NCI-H82 (cell line): ENCODE measurements around the gene VANGL2.
"Not testable (repeated sequence)": the region's sequence is repeated elsewhere in the genome, so short reads cannot be mapped to it uniquely, and the experiment has no call there.

ENCODE experiments used
- DNase-seq: peaks from one replicate; lab custom pipeline; 2025; lab: John Stamatoyannopoulos, UW

VANGL2 gene

DNA sequence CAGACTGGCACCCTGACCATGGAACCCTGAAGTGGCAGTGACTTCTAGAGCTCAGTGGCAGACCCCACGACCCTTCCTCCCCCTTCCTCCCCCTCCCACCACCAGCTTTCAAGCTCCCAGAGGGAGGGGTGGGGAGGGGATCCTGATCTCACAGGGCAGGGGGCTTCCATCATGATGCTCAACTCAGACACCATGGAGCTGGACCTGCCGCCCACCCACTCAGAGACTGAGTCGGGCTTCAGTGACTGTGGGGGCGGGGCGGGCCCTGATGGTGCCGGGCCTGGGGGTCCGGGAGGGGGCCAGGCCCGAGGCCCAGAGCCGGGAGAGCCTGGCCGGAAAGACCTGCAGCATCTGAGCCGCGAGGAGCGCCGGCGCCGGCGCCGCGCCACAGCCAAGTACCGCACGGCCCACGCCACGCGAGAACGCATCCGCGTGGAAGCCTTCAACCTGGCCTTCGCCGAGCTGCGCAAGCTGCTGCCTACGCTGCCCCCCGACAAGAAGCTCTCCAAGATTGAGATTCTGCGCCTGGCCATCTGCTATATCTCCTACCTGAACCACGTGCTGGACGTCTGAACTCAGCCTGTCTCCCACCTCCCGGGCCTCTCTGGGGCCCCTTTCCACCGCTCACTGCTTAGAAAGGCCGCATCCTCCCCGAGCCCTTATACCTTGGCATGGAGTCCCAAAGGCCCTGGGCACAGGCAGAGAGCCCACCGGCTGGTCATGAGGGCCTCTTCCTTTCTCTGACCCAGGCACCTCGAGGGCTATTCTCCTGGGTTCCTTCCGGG, 29.6 kb upstream of the VANGL2 start:
- DNase-seq, result peak; percentile 82

DNA sequence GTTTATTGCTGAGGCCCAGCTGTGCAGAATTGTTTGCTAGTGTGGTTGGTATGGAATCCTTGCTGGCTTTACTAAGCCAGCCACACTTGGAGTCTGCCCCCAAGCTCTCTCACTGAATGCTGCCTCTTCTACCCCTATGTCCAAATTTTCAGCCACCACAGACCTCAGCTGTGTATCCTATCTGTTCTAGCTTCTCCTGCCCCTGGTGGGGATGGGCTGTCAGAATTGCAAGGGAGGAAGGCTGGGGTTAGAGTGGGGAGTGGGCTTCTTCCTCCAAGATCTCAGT, 29.1 kb upstream of the VANGL2 start:
- peak; percentile 71 for DNase-seq

DNA sequence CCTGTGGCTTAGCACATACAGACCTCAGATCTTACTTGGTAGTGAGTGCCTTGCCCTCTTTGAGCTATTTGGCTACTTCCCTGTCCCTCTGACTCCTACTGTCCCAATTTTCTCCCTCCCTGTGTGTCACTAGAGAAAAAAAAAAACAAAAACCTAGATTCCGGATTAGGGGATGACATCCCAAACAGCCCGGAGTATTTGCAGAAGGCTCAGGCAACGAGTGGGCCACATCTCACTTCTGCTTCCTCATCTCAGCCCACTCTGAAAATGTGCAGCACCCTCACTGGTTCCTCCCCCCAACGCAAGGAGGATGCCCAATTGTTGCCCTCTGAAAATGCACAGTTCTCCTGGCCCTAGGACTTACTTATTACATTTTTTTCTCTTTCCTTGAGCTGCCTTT, 28.6 kb upstream of the VANGL2 start:
- peak; percentile 40 for DNase-seq

DNA sequence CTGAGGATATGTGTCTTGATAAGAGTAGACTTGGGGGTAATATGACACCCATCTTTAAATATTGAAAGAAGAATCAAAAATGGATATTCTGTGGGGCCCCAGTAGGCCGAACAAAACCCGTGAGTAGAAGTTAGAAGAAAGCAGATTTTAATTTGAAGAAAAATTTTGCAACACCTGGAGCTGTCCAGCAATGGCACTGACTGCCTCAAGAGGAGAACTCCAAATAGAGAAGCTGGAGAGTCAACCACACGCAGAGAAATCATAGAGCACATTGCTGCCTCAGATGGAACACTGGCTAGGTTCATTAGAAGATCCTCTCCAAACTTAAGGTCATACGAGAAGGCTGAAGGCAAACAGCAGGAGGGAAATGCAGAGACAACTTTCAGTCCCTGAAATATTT, 26.7 kb upstream of the VANGL2 start:
- DNase-seq, result peak; percentile 41

DNA sequence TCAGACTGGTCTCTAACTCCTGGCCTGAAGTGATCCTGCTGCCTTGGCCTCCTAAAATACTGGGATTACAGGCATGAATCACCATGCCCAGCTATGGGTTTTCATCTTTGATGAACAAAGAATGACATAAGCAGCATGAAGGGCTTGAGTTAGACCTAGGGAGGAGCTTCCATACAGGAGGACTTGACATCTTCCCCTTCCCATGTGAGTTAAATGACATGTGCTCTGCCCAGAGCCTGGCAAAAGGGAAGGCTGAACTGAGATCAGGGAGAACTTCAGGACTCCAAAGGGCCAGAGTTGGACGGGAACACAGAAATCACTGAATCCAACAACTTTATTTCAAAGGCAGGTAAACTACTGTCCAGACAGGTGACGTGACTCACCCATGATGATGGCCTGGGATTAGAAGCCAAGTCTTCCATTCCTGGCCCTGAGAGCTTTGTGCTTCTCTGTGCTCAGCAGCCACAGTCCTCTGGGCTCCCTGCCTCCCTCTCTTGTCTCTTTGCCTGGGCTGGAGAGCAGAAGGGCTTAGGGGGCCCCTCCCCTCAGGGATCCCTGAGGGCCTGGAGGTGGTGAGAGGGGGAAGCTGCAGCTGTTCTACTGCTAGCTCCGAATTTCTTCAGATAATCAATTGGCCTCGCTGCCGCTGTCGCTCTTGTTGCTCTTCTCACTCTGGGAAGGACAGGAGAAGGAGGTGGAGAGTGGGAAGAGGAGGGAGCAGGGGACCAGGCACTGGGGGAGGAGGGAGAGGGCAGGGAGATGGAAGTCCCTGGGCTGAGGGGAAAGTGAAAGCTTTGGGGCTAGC, 25.9 kb upstream of the VANGL2 start:
- DNase-seq, result peak; percentile 98

DNA sequence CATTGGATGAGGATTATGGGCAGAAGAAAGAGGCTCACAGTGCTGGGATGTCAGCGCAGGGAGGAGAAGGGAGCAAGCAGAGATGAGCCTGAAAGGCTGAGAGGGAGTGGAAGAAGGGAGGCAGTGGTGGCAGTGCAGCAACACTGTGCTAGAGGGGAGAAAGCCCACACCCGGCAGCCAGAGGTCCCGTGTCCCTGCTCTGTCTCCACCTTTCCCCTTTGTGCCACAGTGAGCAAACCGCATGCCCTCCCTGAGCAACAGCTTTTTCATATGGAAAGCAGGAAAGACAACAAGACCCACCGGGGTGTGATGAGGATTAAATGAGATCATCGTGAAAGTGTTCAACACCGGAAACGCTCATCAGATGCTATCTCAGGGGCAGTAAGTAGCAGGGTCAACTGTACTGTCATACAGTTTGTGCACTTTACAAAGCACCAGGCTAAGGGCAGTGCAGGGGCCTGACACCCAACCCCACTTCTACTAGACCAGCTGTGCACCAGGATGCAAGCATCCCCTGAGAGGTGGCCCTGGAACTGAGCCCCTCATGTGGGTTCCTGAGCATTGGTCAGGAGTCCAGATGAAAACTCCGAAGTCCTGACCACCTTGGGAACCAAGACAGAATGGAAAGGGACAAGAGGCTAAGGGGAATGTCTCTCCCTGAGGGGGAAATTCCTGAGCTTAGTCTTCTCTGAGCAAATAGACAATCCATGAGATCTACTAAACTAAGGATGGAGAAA, 24.4 kb upstream of the VANGL2 start:
- peak; percentile 73 for DNase-seq

DNA sequence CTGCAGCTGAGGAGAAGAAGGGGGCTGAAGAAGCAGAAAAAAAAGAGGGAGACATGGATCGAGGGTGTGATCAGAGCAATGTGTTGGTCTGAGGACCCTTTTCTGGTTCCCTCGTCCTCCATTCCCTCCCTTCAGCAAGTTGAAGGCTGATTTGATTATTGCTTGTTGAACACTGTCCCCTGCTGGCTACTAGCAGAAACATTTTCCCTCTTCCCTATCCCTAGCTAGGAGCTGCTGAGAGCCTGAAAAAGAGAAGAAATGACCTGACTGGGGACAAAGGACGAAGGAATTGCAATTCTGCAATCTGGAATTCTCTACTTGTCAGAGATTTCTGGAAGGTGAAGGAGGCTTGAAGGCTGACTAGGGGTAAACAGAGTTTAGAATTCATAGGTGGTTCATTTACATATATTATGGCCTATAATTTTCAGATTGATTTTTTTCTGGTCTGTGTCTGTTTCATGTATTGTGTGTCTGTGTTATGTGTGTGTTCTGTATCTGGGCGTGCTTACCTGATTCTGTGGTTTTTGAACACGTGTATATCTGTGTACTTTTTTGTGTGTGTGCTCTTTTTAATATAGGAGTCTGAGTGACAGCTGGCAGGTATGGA, 23.7 kb upstream of the VANGL2 start:
- DNase-seq, result peak; percentile 95

DNA sequence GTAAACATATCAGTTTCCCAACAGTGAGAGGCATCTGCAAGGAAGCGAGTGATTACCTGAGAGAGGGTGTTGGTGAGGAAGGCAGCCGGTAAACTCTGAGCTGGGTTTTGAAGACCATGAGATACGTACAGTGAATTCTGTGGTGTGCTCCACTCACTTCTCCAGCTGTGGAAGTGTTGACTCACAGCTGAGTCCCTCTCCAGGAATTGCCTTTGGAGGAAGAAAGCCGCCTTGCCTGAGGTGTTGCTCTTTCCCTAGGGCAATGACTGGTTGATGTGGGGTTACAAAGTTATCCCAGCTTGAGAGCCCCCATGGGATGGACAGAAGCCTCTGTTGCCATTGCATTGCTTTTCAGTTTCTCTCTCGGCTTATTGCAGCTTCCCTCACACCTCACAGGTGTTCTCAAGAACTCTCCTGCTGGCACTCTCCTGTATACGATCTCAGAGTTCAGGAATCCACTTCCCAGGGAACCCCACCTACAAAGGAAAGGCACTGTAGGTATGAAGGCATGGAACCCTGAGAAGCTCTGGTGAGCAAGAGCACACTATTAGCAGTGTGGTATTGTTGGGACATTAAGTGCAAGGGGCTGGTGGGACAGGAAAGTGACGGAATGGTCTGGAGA, 22.7 kb upstream of the VANGL2 start:
- no peak for DNase-seq

DNA sequence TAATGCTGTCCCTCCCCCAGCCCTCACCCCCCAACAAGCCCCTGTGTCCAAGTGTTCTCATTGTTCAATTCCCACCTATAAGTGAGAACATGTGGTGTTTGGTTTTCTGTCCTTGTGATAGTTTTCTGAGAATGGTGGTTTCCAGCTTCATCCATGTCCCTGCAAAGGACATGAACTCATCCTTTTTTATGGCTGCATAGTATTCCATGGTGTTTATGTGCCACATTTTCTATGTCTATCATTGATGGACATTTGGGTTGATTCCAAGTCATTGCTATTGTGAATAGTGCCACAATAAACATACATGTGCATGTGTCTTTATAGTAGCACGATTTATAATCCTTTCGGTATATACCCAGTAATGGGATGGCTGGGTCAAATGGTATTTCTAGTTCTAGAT, 15.6 kb upstream of the VANGL2 start:
- not testable (repeated sequence) for DNase-seq

DNA sequence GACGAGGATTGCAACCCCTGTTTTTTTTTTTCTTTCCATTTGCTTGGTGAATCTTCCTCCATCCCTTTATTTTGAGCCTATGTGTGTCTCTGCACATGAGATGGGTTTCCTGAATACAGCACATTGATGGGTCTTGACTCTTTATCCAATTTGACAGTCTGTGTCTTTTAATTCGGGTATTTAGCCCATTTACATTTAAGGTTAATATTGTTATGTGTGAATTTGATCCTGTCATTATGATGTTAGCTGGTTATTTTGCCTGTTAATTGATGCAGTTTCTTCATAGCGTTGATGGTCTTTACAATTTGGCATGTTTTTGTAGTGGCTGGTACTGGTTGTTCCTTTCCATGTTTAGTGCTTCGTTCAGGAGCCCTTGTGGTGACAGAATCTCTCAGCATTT, 12.0 kb upstream of the VANGL2 start:
- not testable (repeated sequence) for DNase-seq

DNA sequence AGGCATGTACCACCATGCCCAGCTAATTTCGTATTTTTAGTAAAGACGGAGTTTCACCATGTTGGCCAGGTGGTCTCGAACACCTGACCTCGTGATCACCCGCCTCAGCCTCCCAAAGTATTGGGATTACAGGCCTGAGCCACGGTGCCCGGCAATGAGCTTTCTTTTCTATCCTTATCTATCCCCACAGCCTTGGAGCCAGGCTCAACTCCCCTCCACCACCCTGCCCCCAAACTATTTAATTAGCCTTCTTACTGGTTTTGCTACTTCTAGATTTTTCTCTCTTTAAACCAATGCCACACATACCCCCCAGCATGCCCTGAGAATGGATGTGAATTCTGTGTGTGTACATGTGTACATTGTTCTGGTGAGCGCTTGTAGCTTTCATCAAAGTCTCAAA, 5.7 kb upstream of the VANGL2 start:
- DNase-seq, result no peak

DNA sequence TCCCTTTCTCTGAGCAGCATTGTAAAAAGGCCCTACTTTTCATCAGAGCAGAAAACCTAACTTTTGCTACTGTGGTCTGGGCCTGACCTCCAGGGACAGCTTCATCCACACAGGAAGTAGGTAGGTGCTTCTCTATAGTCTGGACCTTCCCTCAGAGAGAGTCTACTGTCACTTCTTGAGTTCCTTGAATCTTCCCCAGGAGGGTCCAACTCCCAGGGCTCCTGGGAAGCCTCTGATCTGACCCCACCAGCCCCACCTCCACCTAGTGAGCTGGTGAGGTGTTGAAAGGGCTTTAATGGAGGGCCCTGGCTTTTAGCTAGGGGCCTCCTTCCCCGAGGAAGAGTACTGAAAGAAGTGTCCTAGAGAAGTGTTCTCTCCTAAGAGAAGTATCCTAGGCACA, 2.7 kb upstream of the VANGL2 start:
- no peak for DNase-seq

DNA sequence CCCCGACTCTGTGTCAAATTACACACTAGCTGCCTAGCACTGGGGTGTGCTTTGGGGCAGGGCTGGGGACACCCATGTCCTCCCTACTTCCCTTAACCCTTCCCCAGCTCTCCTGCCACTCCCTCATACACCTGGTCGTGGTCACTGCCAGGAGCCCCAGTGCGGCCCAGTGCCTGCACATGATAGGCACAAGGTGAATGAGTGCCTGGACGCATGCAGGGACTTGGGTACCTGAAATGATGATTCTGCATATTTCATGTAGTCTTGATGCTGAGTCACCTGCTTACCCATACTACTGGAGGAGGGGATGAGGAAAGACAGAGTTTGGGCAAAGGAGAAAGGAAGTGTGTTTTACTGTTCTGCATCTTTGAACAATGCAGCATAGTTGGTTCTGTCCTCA, 1.5 kb upstream of the VANGL2 start:
- no peak for DNase-seq

DNA sequence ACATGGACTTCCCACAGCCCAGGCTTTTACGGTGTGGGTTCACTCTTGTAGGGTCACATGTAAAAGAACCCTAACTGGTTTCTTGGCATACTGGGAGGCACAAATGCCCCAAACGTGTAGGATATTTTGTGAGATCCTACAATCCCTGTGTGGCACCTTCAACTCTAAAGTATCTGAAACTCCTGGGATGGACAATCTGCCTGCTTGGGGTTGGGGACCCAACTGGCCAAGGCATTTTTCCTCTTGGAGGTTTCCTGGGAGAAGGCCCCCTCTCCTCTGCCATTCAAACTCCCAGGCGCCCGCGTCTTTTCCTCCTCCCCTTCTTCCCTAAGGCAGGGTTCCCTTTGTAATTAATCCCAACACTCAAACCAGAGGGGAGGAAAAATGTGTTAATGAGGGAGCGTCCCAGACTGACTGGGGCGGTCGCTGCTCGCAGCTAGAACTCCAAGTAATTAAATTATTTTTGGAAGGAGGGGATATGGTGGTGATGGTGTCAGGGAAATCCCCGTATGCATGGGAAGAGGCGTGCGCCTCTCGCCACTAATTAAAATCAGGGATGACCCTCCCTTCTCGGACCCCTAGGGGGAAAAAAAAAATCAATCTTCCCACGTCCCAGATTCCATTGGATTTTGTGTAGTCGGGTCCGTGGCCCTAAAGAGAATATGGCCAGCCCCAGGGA, 681 bp upstream of the VANGL2 start:
- DNase-seq, result peak; percentile 75

DNA sequence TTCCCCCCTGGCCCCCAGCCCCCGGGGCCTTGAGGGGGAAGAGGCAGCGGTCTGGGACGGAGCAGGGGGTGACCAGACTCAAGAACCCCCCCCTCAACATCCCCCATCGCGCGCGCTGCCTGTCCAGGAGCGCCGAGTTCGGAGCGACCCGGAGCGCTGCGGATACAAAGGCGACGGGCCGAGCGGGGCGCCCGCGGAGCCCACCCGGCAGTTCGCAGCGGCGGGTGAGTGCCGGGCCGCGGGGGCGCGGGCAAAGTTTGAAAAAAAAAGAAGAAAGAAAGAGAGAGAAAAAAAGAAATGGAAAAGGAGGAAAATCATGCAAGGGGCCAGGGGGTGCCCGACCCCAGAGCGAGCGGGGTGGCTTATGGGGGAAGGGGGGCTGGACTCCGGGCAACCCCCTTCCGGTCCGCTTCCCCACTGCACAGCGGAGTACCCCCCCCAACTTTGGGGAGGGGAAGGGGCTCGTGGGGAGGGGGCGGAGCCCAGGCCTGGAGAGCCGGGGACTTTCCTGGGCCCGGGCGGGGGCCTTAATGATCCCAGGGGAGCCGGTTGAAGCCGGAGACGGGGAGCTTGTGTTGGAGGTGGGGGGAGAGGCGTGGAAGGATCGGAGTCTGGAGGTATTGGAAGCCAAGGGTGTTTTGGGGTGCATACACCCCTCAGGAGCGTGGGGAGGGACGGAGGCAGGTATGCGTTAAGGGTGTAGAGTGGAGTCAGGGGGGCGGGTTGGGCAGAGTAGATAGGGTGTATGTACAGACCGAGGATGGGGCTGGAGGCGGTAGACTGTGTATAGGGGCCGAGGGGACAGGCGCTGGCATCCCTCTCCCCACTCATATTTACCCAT, 502 bp downstream of the VANGL2 start:
- DNase-seq, result peak; percentile 82

DNA sequence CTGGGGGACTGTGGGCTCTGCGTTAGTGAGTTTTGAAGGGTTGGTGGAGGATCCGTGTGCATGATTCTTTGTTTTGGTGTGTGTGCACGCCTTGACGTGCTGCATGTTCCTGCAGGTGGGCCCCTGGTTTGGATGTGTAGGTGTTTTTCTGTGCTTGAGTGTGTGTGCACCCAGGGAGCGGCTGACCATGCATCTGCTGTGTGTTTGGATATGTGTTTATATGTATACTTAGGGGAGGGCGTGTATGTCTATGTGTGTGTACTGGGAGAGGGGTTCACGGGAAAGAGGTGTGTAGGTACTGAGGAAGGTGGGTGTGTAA, 1.1 kb downstream of the VANGL2 start:
- DNase-seq, result peak; percentile 62

DNA sequence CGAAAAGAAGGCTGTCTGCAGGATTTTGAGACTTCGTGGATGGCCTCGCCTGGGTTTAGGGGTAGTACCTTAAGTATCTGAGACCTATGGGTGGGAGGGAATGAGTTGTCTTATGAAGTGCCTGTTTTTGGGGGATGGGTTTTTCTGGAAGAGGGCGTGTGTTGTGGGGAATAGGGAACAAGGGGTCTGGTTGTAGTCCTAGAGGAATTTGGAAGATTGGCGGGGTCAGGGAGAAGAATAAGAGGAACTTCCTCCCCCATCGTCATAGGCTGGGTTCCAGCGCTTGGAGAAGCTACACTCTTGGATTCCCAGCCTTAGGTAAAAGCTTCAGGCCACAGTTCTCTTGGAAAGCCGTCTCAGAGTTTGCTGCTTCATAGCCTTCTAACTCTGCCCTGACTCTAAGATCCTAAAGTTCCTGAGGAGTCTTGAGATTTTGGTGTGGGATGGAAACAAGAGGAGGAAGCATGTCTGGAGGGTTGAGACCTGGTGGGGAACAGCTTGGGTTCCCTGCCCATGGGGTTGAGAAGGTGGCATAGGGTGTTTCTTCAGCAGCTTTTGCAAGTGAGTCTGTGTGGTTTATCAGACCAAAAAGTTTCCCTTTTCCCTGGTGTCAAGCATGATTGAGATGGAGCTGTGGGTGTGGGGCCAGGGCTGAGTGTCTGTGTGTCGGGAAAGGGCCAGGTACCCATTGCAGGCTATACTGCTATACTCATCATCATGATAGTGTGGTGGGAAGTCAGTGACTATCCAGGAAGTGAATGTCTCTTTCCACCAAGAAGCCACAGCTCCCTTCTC, 1.8 kb downstream of the VANGL2 start:
- DNase-seq, result no peak

DNA sequence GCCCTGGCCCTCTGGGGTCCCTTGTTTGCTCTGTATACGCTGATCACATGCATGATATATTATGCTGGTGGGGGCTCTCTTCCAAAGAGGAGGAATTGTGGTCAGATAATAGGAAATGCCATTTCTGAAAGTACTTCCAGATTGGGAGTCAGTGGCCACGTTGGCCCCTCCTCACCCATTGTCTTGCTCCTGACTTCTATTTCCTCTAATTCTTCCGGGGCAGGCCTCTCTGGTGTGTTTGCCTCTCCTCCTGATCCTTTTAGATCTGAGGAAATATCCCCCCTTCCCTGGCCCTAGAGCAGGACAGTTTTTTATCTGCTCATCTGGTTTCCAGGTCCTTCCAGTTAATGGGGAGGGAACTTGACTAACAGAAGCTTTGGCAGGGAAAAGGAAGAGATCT, 2.9 kb downstream of the VANGL2 start:
- DNase-seq, result no peak

DNA sequence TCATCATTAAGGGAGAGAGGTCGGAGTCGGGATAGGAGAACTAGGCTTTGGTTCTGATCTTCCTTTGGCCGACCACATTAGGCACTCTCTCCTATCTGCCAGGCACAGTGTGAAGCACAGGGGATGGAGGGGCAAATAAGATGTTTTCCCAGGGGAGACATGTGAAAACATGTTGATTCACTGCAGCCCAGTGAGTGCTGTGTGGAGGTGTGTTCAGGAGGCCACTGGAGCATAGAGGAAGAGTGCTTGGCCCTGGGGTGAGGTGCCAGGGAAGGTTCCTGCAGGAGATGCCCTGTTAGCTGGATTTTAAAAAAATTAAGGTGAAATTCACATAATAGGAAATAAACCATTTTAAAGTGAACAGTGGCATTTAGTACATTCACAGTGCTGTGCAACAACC, 3.7 kb downstream of the VANGL2 start:
- DNase-seq, result no peak

DNA sequence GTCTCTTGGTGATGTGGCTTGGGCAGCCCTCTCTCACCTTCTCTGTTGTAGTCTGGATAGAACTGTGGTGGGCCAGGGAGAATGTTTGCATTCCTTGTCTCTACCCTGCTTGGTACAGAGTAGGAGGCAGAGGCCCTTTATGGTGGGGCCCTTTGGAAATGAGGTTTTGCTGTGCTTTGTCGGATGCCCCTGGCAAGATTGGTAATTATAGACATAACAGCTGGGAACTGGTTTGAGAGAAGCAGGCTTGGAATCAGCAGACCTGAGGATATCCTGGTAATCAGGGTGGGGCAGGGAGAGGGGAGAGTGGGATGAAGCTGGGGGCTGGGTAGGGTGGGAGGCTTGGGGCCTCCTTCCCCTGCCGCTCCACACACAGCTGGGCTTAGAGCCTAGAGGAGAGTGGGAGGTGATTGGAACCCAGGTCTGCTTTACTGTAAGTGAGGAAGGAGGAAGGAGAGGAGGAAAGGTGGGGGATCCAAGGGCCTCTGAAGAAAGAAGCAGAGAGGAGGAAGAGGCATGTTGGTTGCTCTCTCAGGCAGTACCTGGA, 5.0 kb downstream of the VANGL2 start:
- DNase-seq, result no peak
